ENCODE results near the gene MRAP.

MRAP gene

DNA sequence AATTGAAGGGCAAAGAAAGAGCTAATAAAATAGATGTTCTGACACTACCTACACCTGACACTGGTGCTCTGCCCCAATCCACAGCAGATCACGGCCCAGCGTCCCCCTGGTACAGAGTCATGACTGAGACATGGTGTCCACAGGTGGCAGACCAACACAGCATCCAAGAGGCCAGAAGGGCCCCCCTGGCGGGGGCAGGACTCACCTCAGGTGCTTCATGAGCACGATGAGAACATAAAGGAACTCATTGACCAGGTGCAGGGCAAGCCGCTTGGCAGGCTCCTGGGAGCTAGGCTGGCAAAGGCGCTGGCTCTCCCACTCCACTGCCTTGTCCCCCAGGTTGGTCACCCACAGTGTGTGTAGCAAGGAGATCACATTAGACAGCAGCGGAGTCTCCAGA, 20.4 kb downstream of the MRAP start:
- no peak for TF ChIP-seq POLR2A (IDR thresholded peaks at IDR 0.05; ENCODE audit: extremely low read depth, insufficient read length)
- TF ChIP-seq, protein P1, sequence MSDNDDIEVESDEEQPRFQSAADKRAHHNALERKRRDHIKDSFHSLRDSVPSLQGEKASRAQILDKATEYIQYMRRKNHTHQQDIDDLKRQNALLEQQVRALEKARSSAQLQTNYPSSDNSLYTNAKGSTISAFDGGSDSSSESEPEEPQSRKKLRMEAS (IDR thresholded peaks at IDR 0.05; ENCODE audit: low read depth, low read length), result no peak
- no peak for TF ChIP-seq MYC (IDR thresholded peaks at IDR 0.05; ENCODE audit: low read depth, low read length)
- no peak for TF ChIP-seq CTCF (IDR thresholded peaks at IDR 0.05; ENCODE audit: low read depth, low read length)
- H3K4me3 ChIP-seq (ENCODE audit: low read depth, low read length), result no peak overlapping the region
- no peak for DNase-seq (ENCODE audit: low read depth)

GRCh38 chr21:32320059-32320458, 21.4 kb downstream of the MRAP start:
- TF ChIP-seq, protein P1 (IDR thresholded peaks at IDR 0.05; ENCODE audit: low read depth, low read length), result no peak
- TF ChIP-seq CTCF (IDR thresholded peaks at IDR 0.05; ENCODE audit: low read depth, low read length) (no peak), POLR2A (IDR thresholded peaks at IDR 0.05; ENCODE audit: extremely low read depth, insufficient read length) (no peak), MYC (IDR thresholded peaks at IDR 0.05; ENCODE audit: low read depth, low read length) (no peak)
- DNase-seq (ENCODE audit: low read depth), result no peak
- no peak overlapping the region for H3K4me3 ChIP-seq (ENCODE audit: low read depth, low read length)

- H3K4me3 ChIP-seq (ENCODE audit: low read depth, low read length), result no peak overlapping the region
- DNase-seq (ENCODE audit: low read depth), result no peak
- TF ChIP-seq MYC (IDR thresholded peaks at IDR 0.05; ENCODE audit: low read depth, low read length) (no peak), CTCF (IDR thresholded peaks at IDR 0.05; ENCODE audit: low read depth, low read length) (no peak), POLR2A (IDR thresholded peaks at IDR 0.05; ENCODE audit: extremely low read depth, insufficient read length) (no peak)
- TF ChIP-seq, protein P1 (IDR thresholded peaks at IDR 0.05; ENCODE audit: low read depth, low read length), result no peak
Measured at GRCh38 chr21:32320726-32321125, 22.1 kb downstream of the MRAP start.

- no peak overlapping the region for H3K4me3 ChIP-seq (ENCODE audit: low read depth, low read length)
- DNase-seq (ENCODE audit: low read depth), result no peak
- TF ChIP-seq, protein P1 (IDR thresholded peaks at IDR 0.05; ENCODE audit: low read depth, low read length), result no peak
- TF ChIP-seq CTCF (IDR thresholded peaks at IDR 0.05; ENCODE audit: low read depth, low read length) (no peak), MYC (IDR thresholded peaks at IDR 0.05; ENCODE audit: low read depth, low read length) (no peak), POLR2A (IDR thresholded peaks at IDR 0.05; ENCODE audit: extremely low read depth, insufficient read length) (no peak)
Measured at GRCh38 chr21:32321480-32321879, 22.8 kb downstream of the MRAP start.

- TF ChIP-seq CTCF (IDR thresholded peaks at IDR 0.05; ENCODE audit: low read depth, low read length), result no peak
- TF ChIP-seq, protein P1 (IDR thresholded peaks at IDR 0.05; ENCODE audit: low read depth, low read length), result no peak
- no peak for DNase-seq (ENCODE audit: low read depth)
- no peak overlapping the region for H3K4me3 ChIP-seq (ENCODE audit: low read depth, low read length)
Measured at GRCh38 chr21:32322103-32322502, 23.4 kb downstream of the MRAP start.

DNA sequence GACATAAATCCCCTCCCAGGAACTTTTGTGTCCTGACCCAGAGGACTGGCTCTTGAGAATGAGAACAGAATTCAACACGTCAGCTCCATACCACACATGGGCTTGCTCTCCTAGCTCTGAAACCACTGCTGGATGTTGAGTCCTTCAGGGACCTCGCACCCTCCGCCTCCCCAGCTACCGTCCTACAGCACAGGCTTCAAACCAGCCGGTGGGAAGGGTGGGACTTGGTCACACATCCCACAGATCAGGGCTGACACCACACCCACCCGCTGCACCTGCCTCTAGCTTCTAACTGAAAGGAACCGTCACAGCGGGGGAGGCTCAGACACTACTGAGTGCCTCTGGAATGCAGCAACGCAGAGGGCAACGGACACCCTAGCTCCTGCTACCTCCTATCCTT, 24.0 kb downstream of the MRAP start:
- TF ChIP-seq CTCF (IDR thresholded peaks at IDR 0.05; ENCODE audit: low read depth, low read length), result no peak
- TF ChIP-seq POLR2A (IDR thresholded peaks at IDR 0.05; ENCODE audit: extremely low read depth, insufficient read length), result no peak
- TF ChIP-seq, protein P1 (IDR thresholded peaks at IDR 0.05; ENCODE audit: low read depth, low read length), result no peak
- no peak for TF ChIP-seq MYC (IDR thresholded peaks at IDR 0.05; ENCODE audit: low read depth, low read length)
- DNase-seq (ENCODE audit: low read depth), result no peak
- H3K4me3 ChIP-seq (ENCODE audit: low read depth, low read length), result no peak overlapping the region

Measured in NB4 (cell line).